Colonic mucosa (tissue), 4 donors: ENCODE measurements around the gene PTRH2. TPM values are rescaled to one million over a fixed set of nuclear protein-coding genes. Genes with fewer than 3 reads are reported as not detected.

Experiments used
- DNase-seq: peaks from one replicate; pipeline ENCODE4 v3.0.0-alpha.2; 2020
- H3K27ac ChIP-seq: fragments of 200-600 bp; one replicate; pipeline ENCODE4 v1.8.0; 2021
- H3K27me3 ChIP-seq: fragments of 200-600 bp; one replicate; pipeline ENCODE4 v1.8.0; 2021
- H3K36me3 ChIP-seq: fragments of 200-600 bp; one replicate; pipeline ENCODE4 v1.8.0; 2021
- H3K4me1 ChIP-seq: fragments of 200-600 bp; one replicate; pipeline ENCODE4 v1.8.0; 2021; ENCODE audit warnings: mild to moderate bottlenecking
- H3K4me3 ChIP-seq: fragments of 200-600 bp; one replicate; pipeline ENCODE4 v1.8.0; 2021
- H3K9ac ChIP-seq, 2 donors: one replicate each; pipeline ENCODE4 v1.7.0; 2013; ENCODE audit warnings: control low read depth in 2 of 2, low read depth in 2 of 2, low read length in 2 of 2
- H3K9me3 ChIP-seq: fragments of 200-600 bp; one replicate; pipeline ENCODE4 v1.8.0; 2021
- CTCF ChIP-seq: fragments of 200-600 bp; IDR thresholded peaks from one replicate; pipeline ENCODE4 v1.8.0; 2022; ENCODE audit warnings: antibody characterized with exemption, mild to moderate bottlenecking
- intact Hi-C: fragments of 100-400 bp; cut with DNase I; formaldehyde crosslinking; loops from one replicate; pipeline ENCODE4 v1.14.1; 2022
- total RNA-seq, 2 donors: library from RNA; stranded (reverse); fragmentation: NEBNext Ultra II Directional in 1 of 2; extraction: Animal tissue kit (Norgen Biotek cat#: 25700) in 1 of 2; gene quantifications; one replicate each; pipeline ENCODE4 v1.2.1, GENCODE V29; 2021
- donor health status: healthy.
- donor health status: DM: no; HTN: no; CAD: no.
- donor health status: DM: no; HTN: no; CAD: no.

PTRH2 gene
- total RNA-seq, 2 donors from 2014 or later = 20.1 to 21.1 TPM

GRCh38 chr17:59745040-59745439 lies 37.8 kb upstream of the PTRH2 start:
- H3K9me3 ChIP-seq = no peaks in the 10 kb centered on the region
- intact Hi-C loops = no loop called here
- H3K36me3 ChIP-seq = no peaks in the 10 kb centered on the region
- no peaks in the 10 kb centered on the region for H3K4me1 ChIP-seq
- H3K27me3 ChIP-seq = no peaks in the 10 kb centered on the region
- H3K27ac ChIP-seq = no peak overlapping the region
- H3K9ac ChIP-seq = no peak overlapping the region
- DNase-seq = no peak
- no peak overlapping the region for H3K4me3 ChIP-seq
- TF ChIP-seq CTCF = no peak

DNA sequence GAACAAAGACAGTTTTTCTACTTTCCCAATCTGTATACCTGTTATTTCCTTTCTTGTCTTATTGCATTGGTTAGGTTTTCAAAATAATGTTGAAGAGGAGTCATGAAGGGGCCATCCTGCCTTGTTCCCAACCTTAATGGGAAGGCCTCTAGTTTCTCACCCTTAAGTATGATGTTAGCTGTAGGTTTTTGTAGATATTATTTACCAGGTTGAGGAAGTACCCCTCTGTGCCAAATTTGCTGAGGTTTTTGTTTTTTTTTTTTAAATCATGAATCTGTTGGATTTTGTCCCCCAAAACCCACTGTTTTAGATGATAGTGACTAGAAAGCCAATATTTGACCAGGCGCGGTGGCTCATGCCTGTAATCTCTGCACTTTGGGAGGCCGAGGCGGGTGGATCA lies 36.6 kb upstream of the PTRH2 start:
- Histone ChIP-seq H3K27me3 (no peaks in the 10 kb centered on the region), H3K27ac (no peak overlapping the region), H3K4me1 (no peaks in the 10 kb centered on the region), H3K36me3 (no peaks in the 10 kb centered on the region), H3K9ac (no peak overlapping the region), H3K4me3 (no peak overlapping the region), H3K9me3 (no peaks in the 10 kb centered on the region)
- DNase-seq = no peak
- intact Hi-C loops = no loop called here
- no peak for TF ChIP-seq CTCF

DNA sequence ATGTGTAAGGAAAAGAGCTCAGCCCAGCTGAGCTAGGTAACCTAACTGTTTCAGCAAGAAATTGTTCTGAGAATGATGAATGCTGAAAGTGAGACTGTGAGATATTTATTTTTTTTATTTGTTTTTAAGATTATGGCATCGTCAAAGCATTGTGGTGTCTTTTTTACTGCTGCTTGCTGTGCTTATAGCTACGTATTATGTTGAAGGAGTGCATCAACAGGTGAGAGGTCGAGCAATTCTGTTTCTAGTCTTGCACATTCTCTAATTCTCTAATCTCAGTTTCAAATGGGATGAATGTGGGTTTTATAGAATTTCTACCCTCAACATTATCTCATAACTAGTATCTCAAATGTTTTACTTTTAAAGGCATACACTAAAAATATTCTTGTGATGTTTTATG lies 30.1 kb upstream of the PTRH2 start:
- Histone ChIP-seq H3K4me3 (no peak overlapping the region), H3K9me3 (no peaks in the 10 kb centered on the region), H3K27me3 (no peaks in the 10 kb centered on the region), H3K27ac (no peak overlapping the region), H3K9ac (no peak overlapping the region), H3K36me3 (no peaks in the 10 kb centered on the region), H3K4me1 (peaks cover 7% of the 10 kb centered on the region)
- no peak for DNase-seq
- TF ChIP-seq CTCF = no peak
- intact Hi-C loops = no loop called here

DNA sequence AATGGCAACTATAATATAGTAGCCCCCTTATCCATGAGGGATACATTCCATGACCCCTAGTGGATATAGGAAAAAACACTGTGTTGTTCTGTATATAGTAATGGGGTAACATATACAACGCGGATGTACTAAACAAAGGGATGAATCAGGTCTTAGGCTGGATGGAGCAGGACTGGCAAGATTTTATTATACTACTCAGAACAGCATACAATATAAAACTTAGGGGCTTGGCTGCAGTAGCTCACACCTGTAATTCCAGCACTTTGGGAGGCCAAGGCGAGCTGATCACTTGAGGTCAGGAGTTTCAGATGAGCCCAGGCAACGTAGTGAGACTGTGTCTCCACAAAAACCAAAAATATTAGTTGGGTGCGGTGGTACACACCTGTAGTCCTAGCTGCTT lies 27.0 kb upstream of the PTRH2 start:
- H3K9me3 ChIP-seq = no peaks in the 10 kb centered on the region
- DNase-seq = peak; percentile 55
- H3K36me3 ChIP-seq = no peaks in the 10 kb centered on the region
- no peak for TF ChIP-seq CTCF
- H3K9ac ChIP-seq = peak overlapping the region in 1 of 2 donors; percentile 32
- H3K4me3 ChIP-seq = no peak overlapping the region
- peaks cover 7% of the 10 kb centered on the region for H3K4me1 ChIP-seq
- intact Hi-C loops = no loop called here
- peak overlapping the region; percentile 49 for H3K27ac ChIP-seq
- H3K27me3 ChIP-seq = no peaks in the 10 kb centered on the region

- Histone ChIP-seq H3K27ac (peak overlapping the region; percentile 49), H3K36me3 (no peaks in the 10 kb centered on the region), H3K9me3 (no peaks in the 10 kb centered on the region), H3K4me3 (no peak overlapping the region), H3K9ac (peak overlapping the region in 1 of 2 donors; percentile 32), H3K4me1 (peaks cover 7% of the 10 kb centered on the region), H3K27me3 (no peaks in the 10 kb centered on the region)
- no peak for DNase-seq
- intact Hi-C loops = no loop called here
- no peak for TF ChIP-seq CTCF
Observed at GRCh38 chr17:59733697-59734096, 26.5 kb upstream of the PTRH2 start.
